Measurements from ENCODE around the gene KIFC3.

Gene KIFC3

DNA sequence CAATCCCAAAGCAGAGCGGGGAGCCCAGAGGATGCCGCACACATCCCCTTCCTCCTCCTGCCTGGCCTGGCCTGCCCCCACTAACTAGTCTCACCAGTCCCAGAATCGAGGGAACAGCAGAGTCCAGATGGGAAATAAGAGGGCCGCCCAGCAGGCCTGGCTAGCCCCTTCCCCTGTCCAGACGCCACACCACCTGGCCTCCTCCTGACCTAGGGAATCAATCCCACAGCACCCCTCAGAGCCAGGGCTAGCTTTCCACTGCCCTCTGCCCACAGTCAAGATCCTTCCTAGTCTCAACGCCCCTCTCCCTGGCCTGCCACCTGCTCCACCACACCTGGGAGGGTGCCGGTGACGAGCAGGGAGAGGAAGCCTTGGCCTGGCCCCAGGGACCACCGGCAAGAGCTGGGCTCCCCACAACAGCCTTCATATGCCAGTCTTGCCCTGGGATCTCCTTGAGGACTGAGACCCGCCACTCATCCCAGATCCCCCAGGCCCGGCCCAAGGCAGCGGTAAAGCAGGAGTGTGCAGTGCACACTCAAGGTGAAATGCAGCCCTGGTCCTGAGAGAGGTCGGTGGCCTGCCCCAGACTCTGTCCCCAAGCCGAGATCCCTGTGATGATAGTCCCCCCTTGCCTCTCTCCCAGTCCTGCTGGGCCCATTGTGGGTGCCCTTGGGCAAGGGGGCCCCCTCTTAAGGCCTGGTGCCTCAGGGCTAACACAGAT lies 38.8 kb downstream of the KIFC3 start:
- TF ChIP-seq, protein P1, sequence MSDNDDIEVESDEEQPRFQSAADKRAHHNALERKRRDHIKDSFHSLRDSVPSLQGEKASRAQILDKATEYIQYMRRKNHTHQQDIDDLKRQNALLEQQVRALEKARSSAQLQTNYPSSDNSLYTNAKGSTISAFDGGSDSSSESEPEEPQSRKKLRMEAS (IDR thresholded peaks at IDR 0.05; ENCODE audit: low read depth, low read length) = no peak
- TF ChIP-seq, protein P2, sequence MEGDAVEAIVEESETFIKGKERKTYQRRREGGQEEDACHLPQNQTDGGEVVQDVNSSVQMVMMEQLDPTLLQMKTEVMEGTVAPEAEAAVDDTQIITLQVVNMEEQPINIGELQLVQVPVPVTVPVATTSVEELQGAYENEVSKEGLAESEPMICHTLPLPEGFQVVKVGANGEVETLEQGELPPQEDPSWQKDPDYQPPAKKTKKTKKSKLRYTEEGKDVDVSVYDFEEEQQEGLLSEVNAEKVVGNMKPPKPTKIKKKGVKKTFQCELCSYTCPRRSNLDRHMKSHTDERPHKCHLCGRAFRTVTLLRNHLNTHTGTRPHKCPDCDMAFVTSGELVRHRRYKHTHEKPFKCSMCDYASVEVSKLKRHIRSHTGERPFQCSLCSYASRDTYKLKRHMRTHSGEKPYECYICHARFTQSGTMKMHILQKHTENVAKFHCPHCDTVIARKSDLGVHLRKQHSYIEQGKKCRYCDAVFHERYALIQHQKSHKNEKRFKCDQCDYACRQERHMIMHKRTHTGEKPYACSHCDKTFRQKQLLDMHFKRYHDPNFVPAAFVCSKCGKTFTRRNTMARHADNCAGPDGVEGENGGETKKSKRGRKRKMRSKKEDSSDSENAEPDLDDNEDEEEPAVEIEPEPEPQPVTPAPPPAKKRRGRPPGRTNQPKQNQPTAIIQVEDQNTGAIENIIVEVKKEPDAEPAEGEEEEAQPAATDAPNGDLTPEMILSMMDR (IDR thresholded peaks at IDR 0.05; ENCODE audit: low read depth, low read length) = no peak
- TF ChIP-seq POLR2A (IDR thresholded peaks at IDR 0.05; ENCODE audit: extremely low read depth, insufficient read length) = no peak
- no peak for TF ChIP-seq MYC (IDR thresholded peaks at IDR 0.05; ENCODE audit: low read depth, low read length)
- H3K4me3 ChIP-seq (ENCODE audit: low read depth, low read length) = no peak overlapping the region

DNA sequence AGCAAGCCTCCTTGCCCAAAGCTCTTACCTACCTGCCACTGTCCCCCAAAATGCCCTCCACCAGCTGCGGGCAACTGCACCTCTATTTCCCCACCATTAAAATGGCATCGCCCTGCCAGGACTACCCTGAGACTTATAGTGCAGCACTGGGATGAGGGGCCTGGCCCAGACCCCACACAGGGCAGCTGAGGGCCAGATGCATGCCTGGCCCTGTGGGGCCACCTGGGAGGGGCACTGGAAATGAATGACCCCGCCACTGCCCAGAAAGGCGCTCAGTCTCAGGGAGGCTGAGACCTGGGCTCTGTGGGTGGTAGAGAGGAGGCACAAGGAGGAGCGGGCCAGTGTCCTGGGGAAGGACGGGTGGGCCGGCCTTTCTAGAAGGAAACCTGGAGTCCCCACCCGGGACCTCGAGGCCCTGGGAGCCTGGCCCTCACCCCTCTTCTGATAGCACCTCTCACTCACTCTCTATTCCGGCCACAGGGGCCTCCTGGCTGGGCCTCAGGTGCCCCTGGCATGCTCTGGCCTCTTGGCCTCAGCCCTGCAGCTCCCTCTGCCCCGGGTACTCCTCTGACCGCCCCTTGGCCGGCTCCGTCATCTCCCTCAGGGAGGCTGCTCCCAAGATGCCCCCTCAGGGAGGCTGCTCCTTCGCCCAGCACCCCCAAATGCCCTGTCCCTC lies 39.8 kb downstream of the KIFC3 start:
- TF ChIP-seq MYC (IDR thresholded peaks at IDR 0.05; ENCODE audit: low read depth, low read length) (no peak), POLR2A (IDR thresholded peaks at IDR 0.05; ENCODE audit: extremely low read depth, insufficient read length) (no peak)
- TF ChIP-seq, protein P1 (IDR thresholded peaks at IDR 0.05; ENCODE audit: low read depth, low read length) = no peak
- TF ChIP-seq, protein P2 (IDR thresholded peaks at IDR 0.05; ENCODE audit: low read depth, low read length) = no peak
- no peak for DNase-seq (ENCODE audit: low read depth)
- H3K4me3 ChIP-seq (ENCODE audit: low read depth, low read length) = no peak overlapping the region

More for the DNA sequence above, 38.8 kb downstream of the KIFC3 start:
- no peak for DNase-seq (ENCODE audit: low read depth)

DNA sequence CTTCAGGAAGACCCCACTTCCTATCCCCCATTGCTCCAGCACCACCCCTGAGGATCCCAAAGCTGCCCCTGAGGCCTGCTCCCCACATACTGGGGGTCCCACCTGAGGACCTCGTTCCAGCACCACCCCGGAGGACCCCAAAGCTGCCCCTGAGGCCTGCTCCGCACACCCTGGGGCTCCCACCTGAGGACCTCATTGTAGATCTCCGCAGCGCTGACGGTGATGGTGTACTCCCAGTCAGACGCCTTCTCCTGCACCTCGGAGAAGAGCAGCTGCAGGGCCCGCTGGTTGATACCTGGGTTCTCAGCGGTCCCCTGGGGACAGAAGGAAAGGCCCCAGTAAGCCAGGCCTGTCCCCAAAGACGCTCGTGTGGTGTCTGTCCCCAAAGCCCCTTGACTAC lies 40.3 kb downstream of the KIFC3 start:
- TF ChIP-seq, protein P2 (IDR thresholded peaks at IDR 0.05; ENCODE audit: low read depth, low read length) = no peak
- TF ChIP-seq, protein P1 (IDR thresholded peaks at IDR 0.05; ENCODE audit: low read depth, low read length) = no peak
- TF ChIP-seq MYC (IDR thresholded peaks at IDR 0.05; ENCODE audit: low read depth, low read length) (no peak), POLR2A (IDR thresholded peaks at IDR 0.05; ENCODE audit: extremely low read depth, insufficient read length) (no peak)
- no peak for DNase-seq (ENCODE audit: low read depth)
- no peak overlapping the region for H3K4me3 ChIP-seq (ENCODE audit: low read depth, low read length)

DNA sequence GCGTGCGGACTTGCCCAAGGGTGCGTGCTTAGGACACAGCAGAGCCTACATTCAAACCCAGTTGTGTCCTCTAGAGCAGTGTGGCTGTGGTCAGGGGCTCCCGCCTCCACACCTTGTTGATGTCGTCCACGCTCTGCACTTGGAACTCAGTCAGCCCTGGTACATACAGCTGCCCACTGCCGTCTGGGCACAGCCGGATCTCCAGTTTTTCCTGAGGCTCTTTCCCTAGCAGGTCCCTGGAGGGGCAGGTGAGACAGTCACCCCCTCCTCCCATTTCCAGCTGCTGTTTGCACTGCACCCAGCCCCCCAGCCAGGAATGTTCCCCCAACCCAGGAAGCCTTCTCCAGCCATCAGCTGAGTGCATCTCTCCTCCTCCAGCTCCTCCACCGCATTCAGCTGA lies 41.0 kb downstream of the KIFC3 start:
- DNase-seq (ENCODE audit: low read depth) = no peak
- no peak overlapping the region for H3K4me3 ChIP-seq (ENCODE audit: low read depth, low read length)
- TF ChIP-seq POLR2A (IDR thresholded peaks at IDR 0.05; ENCODE audit: extremely low read depth, insufficient read length) = no peak
- no peak for TF ChIP-seq MYC (IDR thresholded peaks at IDR 0.05; ENCODE audit: low read depth, low read length)
- TF ChIP-seq, protein P1 (IDR thresholded peaks at IDR 0.05; ENCODE audit: low read depth, low read length) = no peak
- TF ChIP-seq, protein P2 (IDR thresholded peaks at IDR 0.05; ENCODE audit: low read depth, low read length) = no peak

DNA sequence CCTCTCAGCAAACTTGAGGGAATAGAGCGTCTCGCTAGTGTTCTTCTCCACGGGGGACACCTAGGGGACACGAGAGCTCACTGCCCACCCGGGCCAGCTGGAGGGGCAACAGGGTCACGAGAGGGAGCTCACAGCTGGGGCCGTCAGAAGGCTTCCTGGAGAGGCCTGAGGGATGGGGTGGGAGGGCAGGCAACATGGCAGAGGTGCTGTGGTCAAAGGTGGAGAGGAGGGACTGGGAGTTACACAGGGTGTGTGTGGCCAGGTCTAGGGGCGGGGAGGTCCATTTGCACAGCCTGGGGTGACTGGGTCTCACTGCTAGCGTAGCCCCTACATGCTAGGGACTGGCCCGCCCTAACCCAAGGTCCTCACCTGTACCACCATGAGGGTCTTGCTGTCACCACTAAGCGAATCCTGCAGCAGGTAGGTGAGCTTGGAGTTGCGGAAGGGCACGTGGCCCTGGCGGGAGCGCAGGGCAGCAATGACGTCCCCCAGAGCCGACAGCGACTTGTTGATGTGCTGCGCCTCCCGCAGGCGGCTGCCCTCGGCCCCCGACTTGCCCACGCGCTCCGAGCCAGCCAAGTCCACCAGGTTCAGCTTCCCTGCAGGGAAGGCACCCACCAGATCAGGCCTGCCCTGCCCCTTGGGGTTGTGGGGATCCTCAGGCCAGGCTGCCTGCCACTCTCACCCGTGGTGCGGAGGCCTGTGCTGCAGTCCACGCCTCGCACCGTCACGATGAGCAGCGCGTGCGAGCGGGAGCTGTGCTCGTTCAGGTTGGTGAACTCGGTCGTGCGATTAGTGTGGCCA lies 41.7 kb downstream of the KIFC3 start:
- TF ChIP-seq, protein P2 (IDR thresholded peaks at IDR 0.05; ENCODE audit: low read depth, low read length) = no peak
- TF ChIP-seq, protein P1 (IDR thresholded peaks at IDR 0.05; ENCODE audit: low read depth, low read length) = no peak
- no peak for TF ChIP-seq MYC (IDR thresholded peaks at IDR 0.05; ENCODE audit: low read depth, low read length)
- no peak for TF ChIP-seq POLR2A (IDR thresholded peaks at IDR 0.05; ENCODE audit: extremely low read depth, insufficient read length)
- DNase-seq (ENCODE audit: low read depth) = no peak
- no peak overlapping the region for H3K4me3 ChIP-seq (ENCODE audit: low read depth, low read length)
